Ectodermal cell (in vitro differentiated cells): Measurements from ENCODE around the gene SLC4A5.
"Not testable (repeated sequence)": the region's sequence is repeated elsewhere in the genome, so short reads cannot be mapped to it uniquely, and the experiment has no call there.

Experiments used
- H3K27ac ChIP-seq: 2 replicates; pipeline ENCODE4 v1.7.0; 2013; ENCODE audit warnings: mild to moderate bottlenecking, low read depth, low read length; ENCODE audit not compliant: insufficient read depth, poor library complexity, severe bottlenecking
- H3K27me3 ChIP-seq: 2 replicates; pipeline ENCODE4 v1.7.0; 2013; ENCODE audit warnings: mild to moderate bottlenecking, low read length; ENCODE audit not compliant: insufficient read depth, control insufficient read depth, poor library complexity, severe bottlenecking
- H3K36me3 ChIP-seq: one replicate; pipeline ENCODE4 v1.7.0; 2013; ENCODE audit warnings: low read length; ENCODE audit not compliant: control insufficient read depth, insufficient read depth
- H3K4me1 ChIP-seq: one replicate; pipeline ENCODE4 v1.7.0; 2013; ENCODE audit warnings: low read length; ENCODE audit not compliant: control insufficient read depth, insufficient read depth
- H3K4me3 ChIP-seq: 2 replicates; pipeline ENCODE4 v1.7.0; 2013; ENCODE audit warnings: low read depth, low read length, control low read depth; ENCODE audit not compliant: insufficient read depth
- H3K9me3 ChIP-seq: 2 replicates; pipeline ENCODE4 v1.7.0; 2013; ENCODE audit warnings: mild to moderate bottlenecking, low read length, moderate library complexity; ENCODE audit not compliant: control insufficient read depth
- whole genome bisulfite sequencing, 2 experiments: methylation state at CpG; one replicate each; pipeline ENCODE4 v1.1.7; 2013; ENCODE audit warnings: missing lambda C conversion rate in 2 of 2; 5-methylcytosine and 5-hydroxymethylcytosine counted together

The SLC4A5 gene

DNA sequence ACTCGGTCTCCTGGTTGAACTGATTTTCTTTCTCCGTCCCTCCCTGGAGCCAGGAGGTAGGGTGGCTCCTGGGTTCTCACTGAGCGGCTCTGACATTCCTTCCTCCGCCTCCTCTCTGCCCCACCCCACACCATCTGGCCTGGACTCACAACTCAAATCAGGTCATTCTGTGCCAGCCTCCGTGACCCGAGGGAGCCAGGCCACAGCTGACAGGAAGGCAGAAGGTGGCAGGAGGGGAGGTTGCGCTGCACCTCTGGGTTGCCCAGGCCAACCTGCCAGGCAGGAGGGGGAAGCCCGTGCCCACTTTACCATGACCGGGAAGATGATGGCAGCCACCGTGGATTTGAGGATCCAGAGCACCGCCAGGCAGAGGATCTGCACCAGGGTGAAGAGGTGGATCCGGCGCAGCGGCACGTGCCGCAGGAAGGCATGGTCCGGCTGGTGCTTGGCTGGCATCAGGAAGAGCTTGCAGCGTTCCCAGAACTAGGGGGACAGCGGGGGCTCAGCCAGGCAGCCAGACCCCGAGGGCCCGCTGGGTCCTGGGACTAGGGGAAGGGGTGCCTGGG, 116.5 kb downstream of the SLC4A5 start:
- 89 to 91% methylated on average over 21 of the region's 21 CpGs for WGBS, 2 experiments
- no peak overlapping the region for H3K27ac ChIP-seq
- H3K36me3 ChIP-seq, result no peaks in the 10 kb centered on the region
- no peaks in the 10 kb centered on the region for H3K4me1 ChIP-seq
- H3K27me3 ChIP-seq, result no peaks in the 10 kb centered on the region
- no peaks in the 10 kb centered on the region for H3K9me3 ChIP-seq
- no peak overlapping the region for H3K4me3 ChIP-seq

DNA sequence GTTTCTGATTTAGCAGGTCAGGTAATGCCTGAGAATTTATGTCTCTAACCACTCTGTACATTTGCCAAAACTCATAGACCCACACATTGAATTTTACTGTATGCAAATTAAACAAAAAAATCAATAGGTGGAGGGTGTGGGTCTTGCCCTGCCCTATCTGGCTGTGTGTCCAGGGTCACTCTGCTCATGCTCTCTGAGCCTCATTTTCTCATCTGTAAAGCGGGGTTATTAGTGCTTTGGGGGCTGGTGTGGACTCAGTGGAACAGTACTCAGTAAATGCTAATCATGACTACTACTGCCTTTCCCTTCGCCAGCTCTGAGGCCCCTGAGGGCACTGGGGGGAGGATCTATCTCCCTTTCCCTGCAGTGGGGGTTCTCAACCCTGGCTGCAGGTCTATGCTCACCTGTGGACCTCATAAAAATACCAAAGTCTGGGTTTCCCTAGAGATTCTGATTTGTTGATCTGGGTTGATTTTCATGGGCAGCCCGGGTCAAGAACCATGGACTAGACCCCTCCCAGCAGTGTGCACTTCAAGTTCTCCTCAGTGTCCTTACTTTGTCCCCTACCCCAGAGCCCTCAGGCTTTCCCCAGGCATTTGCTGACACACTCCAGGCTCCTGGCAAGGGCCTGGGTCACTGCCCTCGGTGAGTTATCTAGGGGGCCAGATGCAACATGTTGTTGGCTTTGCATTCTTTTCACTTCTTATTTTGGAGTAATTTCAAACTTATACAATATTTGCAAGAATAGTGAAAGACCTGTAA, 117.3 kb downstream of the SLC4A5 start:
- Histone ChIP-seq H3K36me3 (no peaks in the 10 kb centered on the region), H3K4me1 (no peaks in the 10 kb centered on the region), H3K4me3 (no peak overlapping the region), H3K27me3 (no peaks in the 10 kb centered on the region), H3K9me3 (no peaks in the 10 kb centered on the region), H3K27ac (no peak overlapping the region)
- WGBS, 2 experiments, result 79 to 90% methylated on average over 4 of the region's 4 CpGs

DNA sequence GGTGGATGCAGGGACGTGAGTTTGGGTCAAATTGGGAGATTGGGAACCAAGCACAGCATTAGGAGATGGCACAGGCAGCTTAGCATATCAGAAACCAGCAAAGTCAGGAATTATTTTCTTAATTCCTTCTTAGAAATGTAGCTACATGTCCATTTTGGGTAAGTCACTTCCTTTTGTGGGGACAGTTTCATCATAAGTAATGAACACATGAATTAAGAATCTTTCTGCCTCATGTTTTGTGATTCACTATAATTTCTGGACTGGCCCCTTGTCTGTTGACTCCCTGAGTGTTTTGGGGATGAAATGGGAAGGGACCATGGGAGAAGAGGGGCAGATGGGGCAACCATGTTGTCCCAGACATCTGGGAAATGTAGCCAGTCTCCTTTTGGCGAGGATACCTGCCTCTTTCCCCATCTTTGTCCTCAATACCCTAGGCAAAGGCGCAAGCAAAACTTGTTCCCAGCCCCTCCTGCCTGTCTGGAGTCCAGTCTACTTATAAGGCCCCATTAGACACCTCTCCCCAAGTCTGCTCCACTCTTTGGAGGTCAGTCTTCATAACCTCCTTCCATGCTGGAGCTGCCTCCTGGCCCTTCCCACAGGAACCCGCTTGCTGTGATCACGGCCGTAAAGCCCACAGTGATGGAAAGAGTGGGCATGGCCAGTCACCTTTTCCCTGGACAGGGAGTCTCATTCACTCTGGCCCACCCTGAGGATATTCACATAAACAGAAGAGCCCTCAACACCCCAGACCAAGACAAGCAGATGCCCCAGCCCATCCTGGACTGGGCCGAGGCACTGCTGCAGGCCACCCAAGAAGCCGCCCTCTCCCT, 119.1 kb downstream of the SLC4A5 start:
- Histone ChIP-seq H3K27me3 (no peaks in the 10 kb centered on the region), H3K27ac (no peak overlapping the region), H3K4me3 (no peak overlapping the region), H3K36me3 (no peaks in the 10 kb centered on the region), H3K9me3 (no peaks in the 10 kb centered on the region), H3K4me1 (no peaks in the 10 kb centered on the region)
- 91 to 93% methylated on average over 8 of the region's 8 CpGs for WGBS, 2 experiments

DNA sequence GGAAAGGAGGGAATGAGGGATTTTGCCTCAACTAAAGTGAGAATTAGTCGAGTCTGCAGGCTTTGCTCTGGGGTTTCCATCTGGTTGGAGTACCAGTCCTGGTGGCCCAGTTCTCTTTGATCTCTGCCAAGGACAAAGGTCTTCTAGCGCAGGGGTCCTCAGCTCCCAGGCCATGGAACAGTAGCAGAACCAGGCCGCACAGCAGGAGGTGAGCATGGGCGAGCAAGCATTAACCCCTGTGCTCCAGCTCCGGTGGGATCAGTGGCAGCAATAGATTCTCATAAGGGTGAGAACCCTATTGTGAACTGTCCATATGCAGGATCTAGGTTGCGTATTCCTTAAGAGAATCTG, 120.9 kb downstream of the SLC4A5 start:
- no peak overlapping the region for H3K4me3 ChIP-seq
- no peaks in the 10 kb centered on the region for H3K36me3 ChIP-seq
- no peaks in the 10 kb centered on the region for H3K27me3 ChIP-seq
- no peaks in the 10 kb centered on the region for H3K4me1 ChIP-seq
- H3K27ac ChIP-seq, result no peak overlapping the region
- no peaks in the 10 kb centered on the region for H3K9me3 ChIP-seq
- 88 to 91% methylated on average over 6 of the region's 6 CpGs for WGBS, 2 experiments

DNA sequence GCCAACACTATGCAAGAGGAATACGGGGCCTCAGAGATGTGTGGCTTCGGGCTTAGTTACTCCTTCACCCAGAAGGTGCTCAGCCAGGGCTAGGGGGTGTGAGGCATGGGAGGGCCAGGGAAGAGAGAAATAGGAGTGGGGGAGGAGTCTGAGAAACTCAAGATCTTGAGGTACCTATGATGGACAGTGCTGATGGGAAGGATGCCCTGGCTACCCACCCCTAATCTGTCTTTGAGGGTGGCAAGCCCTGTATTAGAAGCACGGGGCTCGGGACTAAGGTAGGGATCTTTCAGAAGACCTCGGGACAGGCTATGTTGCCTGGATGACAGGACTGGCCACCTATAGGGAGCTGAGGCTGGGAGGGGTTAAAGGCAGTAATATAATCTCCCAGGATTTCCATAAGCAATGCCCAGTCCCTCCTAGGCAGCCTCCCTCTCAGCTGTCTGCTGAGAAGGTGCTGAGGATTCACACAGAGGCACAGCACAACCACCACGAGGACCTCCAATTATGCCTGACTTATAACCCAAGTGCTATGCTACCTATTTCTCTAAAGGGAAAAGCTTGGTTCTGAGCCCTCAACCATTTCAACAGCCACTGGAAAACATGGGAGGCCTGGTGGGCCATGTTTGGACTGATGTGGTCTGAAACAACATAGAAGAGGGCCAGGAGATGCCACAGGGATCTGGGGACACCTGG, 121.5 kb downstream of the SLC4A5 start:
- H3K36me3 ChIP-seq, result no peaks in the 10 kb centered on the region
- no peaks in the 10 kb centered on the region for H3K9me3 ChIP-seq
- no peaks in the 10 kb centered on the region for H3K4me1 ChIP-seq
- no peak overlapping the region for H3K4me3 ChIP-seq
- H3K27ac ChIP-seq, result no peak overlapping the region
- H3K27me3 ChIP-seq, result no peaks in the 10 kb centered on the region
- 91 to 95% methylated on average over 6 of the region's 6 CpGs for WGBS, 2 experiments

DNA sequence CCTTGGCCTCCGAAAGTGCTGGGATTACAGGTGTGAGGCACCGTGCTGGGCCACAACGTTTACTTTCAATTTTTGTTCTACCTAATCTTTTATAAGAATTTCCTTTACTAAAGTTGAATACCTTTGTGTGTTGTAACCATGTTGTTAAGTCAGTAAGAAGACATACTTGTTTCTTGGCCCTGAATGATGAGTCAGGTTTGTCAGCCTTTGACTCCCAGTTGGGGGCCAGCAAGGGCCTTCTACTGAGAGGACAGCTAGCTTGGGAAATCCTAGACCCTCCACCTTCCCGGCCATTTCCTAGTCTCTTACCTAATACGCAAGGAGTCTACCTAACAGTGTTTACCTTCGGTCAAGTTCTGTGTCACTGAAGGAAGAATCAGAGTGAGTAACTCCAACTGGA, 122.1 kb downstream of the SLC4A5 start:
- H3K36me3 ChIP-seq, result no peaks in the 10 kb centered on the region
- no peaks in the 10 kb centered on the region for H3K4me1 ChIP-seq
- no peaks in the 10 kb centered on the region for H3K9me3 ChIP-seq
- H3K27ac ChIP-seq, result no peak overlapping the region
- H3K4me3 ChIP-seq, result no peak overlapping the region
- H3K27me3 ChIP-seq, result no peaks in the 10 kb centered on the region
- WGBS, 2 experiments, result 94 to 99% methylated on average over 6 of the region's 6 CpGs

DNA sequence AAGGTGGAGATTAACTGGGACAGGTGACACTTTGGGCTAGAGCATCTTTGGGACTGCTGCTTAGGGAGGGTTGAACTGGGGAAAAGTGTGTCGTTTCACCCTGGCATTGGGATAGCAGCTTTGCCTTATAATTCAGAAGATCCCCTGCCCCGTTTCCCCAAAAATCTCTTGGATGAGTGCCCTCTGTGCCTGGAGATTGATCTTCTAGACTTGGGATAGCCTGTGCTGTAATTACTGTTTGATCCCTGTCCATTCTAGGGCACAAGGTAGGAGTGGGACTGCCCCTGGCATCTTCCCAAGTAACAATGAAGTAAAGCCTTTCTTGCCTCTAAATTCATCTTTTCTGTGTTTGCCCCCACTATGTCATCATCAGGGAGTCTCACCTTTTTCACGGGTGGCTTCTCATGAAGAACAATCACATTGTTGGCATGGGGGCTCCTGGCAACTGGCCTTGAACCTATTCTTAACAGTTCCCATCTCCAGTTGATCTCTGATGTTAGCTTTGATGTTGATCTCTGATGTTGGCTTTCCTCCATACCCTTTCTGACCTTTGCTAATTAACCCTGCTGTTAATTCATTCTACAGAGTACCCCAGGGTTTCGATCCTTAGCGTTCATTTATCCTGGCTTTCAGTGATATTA, 123.2 kb downstream of the SLC4A5 start:
- H3K9me3 ChIP-seq, result no peaks in the 10 kb centered on the region
- WGBS, 2 experiments, result 94 to 98% methylated on average over 5 of the region's 5 CpGs
- no peaks in the 10 kb centered on the region for H3K27me3 ChIP-seq
- no peak overlapping the region for H3K4me3 ChIP-seq
- H3K27ac ChIP-seq, result no peak overlapping the region
- H3K36me3 ChIP-seq, result no peaks in the 10 kb centered on the region
- H3K4me1 ChIP-seq, result no peaks in the 10 kb centered on the region

DNA sequence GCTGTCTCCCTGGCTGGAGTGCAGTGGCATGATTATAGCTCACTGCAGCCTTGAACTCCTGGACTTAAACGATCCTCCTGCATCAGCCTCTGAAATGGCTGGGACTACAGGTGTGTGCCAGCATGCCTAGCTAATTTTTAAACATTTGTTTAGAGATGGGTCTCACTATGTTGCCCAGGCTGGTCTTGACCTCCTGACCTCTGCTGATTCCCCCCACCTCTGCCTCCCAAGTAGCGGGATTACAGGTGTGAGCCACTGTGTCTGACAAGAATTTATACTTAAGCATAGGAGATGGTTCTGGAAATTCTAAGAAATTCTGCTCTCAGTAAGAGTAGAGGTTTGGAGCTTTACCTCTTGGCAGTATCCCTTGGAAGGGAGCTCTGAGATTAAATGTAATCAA, 126.6 kb downstream of the SLC4A5 start:
- no peaks in the 10 kb centered on the region for H3K27me3 ChIP-seq
- no peak overlapping the region for H3K27ac ChIP-seq
- WGBS, 2 experiments, result 91 to 92% methylated on average over 2 of the region's 2 CpGs
- no peak overlapping the region for H3K4me3 ChIP-seq
- H3K9me3 ChIP-seq, result no peaks in the 10 kb centered on the region
- H3K4me1 ChIP-seq, result no peaks in the 10 kb centered on the region
- H3K36me3 ChIP-seq, result peaks cover 17% of the 10 kb centered on the region

DNA sequence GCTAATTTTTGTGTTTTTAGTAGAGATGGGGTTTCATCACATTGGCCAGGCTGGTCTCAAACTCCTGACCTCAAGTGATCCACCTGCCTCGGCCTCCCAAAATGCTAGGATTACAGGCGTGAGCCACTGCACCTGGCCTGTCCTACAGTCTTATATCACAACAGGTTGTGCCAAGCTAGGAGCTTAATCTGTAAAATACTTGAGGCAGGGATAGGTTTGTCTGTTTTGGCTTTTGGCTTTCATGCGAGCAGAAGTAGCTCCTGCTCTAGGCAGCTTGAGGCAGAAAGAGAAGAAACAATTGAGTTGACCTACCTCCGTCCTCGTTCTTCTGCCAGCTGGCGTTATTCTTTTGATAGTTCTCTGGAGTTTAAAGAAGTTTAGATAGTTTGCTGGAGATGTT, 127.4 kb downstream of the SLC4A5 start:
- not testable (repeated sequence) for H3K4me3 ChIP-seq, H3K9me3 ChIP-seq, H3K27ac ChIP-seq, H3K27me3 ChIP-seq, H3K4me1 ChIP-seq
- H3K36me3 ChIP-seq, result peaks cover 17% of the 10 kb centered on the region
- 94 to 96% methylated on average over 6 of the region's 6 CpGs for WGBS, 2 experiments
